AML-193 (cell line): ENCODE measurements around the gene HTR3E.
A peak's percentile ranks its signal among the peaks of the same experiment; 100 is the strongest.

Experiments
- DNase-seq, 2 experiments: peaks; one replicate each; lab custom pipeline; 2025; lab: John Stamatoyannopoulos, UW

Gene HTR3E

GRCh38 chr3:184155644-184156521, 59.0 kb downstream of the HTR3E start:
- DNase-seq = peak in 1 of 2 experiments; percentile 18

- DNase-seq = no peak
These were observed 59.7 kb downstream of the HTR3E start for GRCh38 chr3:184156522-184156955.
